HL-60 (cell line): ENCODE data around the gene IGFALS.

Source experiments
- DNase-seq, 2 experiments: peaks; one replicate each; pipeline ENCODE4 v3.0.0-alpha.2; 2010 to 2020; ENCODE audit warnings: low read depth in 1 of 2, low spot score in 1 of 2
- H3K27ac ChIP-seq: fragments of 250-450 bp; sonication (Bioruptor Pico); replicated peaks from 2 replicates; pipeline ENCODE4 v1.5.1; 2020; ENCODE audit warnings: mild to moderate bottlenecking, moderate library complexity
- H3K27me3 ChIP-seq: fragments of 250-450 bp; sonication (Bioruptor Pico); 2 replicates; pipeline ENCODE4 v1.5.1; 2021; ENCODE audit warnings: mild to moderate bottlenecking, moderate library complexity; ENCODE audit not compliant: insufficient read depth, poor library complexity, severe bottlenecking
- H3K4me3 ChIP-seq: replicated peaks from 2 replicates; pipeline ENCODE4 v1.5.1; 2011; ENCODE audit warnings: mild to moderate bottlenecking, control low read depth, low read length; ENCODE audit not compliant: insufficient read depth
- CTCF ChIP-seq: IDR thresholded peaks from one replicate; pipeline ENCODE4 v1.5.1; 2011; ENCODE audit warnings: low read length, control low read depth, inconsistent platforms; ENCODE audit not compliant: insufficient read depth
- GABPA ChIP-seq: IDR thresholded peaks from 2 replicates; pipeline ENCODE4 v1.6.1; 2012; ENCODE audit warnings: low read depth
- POLR2AphosphoS5 ChIP-seq: IDR thresholded peaks from 2 replicates; pipeline ENCODE4 v1.6.1; 2012; ENCODE audit warnings: low read depth
- REST ChIP-seq: IDR thresholded peaks from 2 replicates; pipeline ENCODE4 v1.6.1; 2012; ENCODE audit warnings: low read depth; ENCODE audit not compliant: insufficient replicate concordance
- SPI1 ChIP-seq: IDR thresholded peaks from 2 replicates; pipeline ENCODE4 v1.6.1; 2012; ENCODE audit warnings: low read depth, mild to moderate bottlenecking, borderline replicate concordance

IGFALS gene

GRCh38 chr16:1817276-1817589, 23.7 kb upstream of the IGFALS start:
- TF ChIP-seq SPI1, result no peak
- no peak for TF ChIP-seq GABPA
- TF ChIP-seq REST, result no peak
- TF ChIP-seq POLR2AphosphoS5, result no peak
- TF ChIP-seq CTCF, result no peak
- Histone ChIP-seq H3K27me3 (no peaks in the 10 kb centered on the region), H3K27ac (no peak overlapping the region), H3K4me3 (no peak overlapping the region)
- no peak for DNase-seq

- no peak overlapping the region for H3K4me3 ChIP-seq
- DNase-seq, result no peak
- TF ChIP-seq REST (no peak), GABPA (no peak), POLR2AphosphoS5 (no peak), CTCF (no peak), SPI1 (no peak)
- no peak overlapping the region for H3K27ac ChIP-seq
- H3K27me3 ChIP-seq, result no peaks in the 10 kb centered on the region
Measured at GRCh38 chr16:1816396-1817275, 23.1 kb upstream of the IGFALS start.

GRCh38 chr16:1815461-1815860, 22.0 kb upstream of the IGFALS start:
- Histone ChIP-seq H3K27ac (no peak overlapping the region), H3K27me3 (no peaks in the 10 kb centered on the region), H3K4me3 (no peak overlapping the region)
- no peak for TF ChIP-seq SPI1
- TF ChIP-seq POLR2AphosphoS5, result no peak
- no peak for DNase-seq

- peak; percentile 41 to 70 for DNase-seq
- H3K27me3 ChIP-seq, result no peaks in the 10 kb centered on the region
- TF ChIP-seq CTCF (peak; percentile 64), REST (no peak)
- no peak overlapping the region for H3K27ac ChIP-seq
- H3K4me3 ChIP-seq, result no peak overlapping the region
Measured at GRCh38 chr16:1812732-1813163, 19.2 kb upstream of the IGFALS start.
